K562 (cell line): ENCODE data around the gene TMSB10. TPM values are rescaled to one million over a fixed set of nuclear protein-coding genes. Genes with fewer than 3 reads are reported as not detected.

Experiments used
- ARID4B ChIP-seq: sonication (generic); formaldehyde crosslinking; IDR thresholded peaks from 2 replicates; pipeline ENCODE4 v1.8.0; 2022; ENCODE audit warnings: mild to moderate bottlenecking, missing genetic modification reagents
- BCOR ChIP-seq: fragments of 450-650 bp; IDR thresholded peaks from 2 replicates; pipeline ENCODE4 v1.6.1; 2016
- E2F6 ChIP-seq, 2 experiments: IDR thresholded peaks; 2 replicates each; pipeline ENCODE4 v1.6.1; 2011; ENCODE audit warnings: borderline replicate concordance in 1 of 2, control low read depth in 1 of 2, low read depth in 1 of 2, low read length in 1 of 2, mild to moderate bottlenecking in 1 of 2, mixed read lengths in 1 of 2, moderate library complexity in 1 of 2; ENCODE audit not compliant: insufficient read depth in 1 of 2, insufficient read length in 1 of 2, poor library complexity in 1 of 2, severe bottlenecking in 1 of 2; ENCODE audit errors: extremely low read depth in 1 of 2
- ETS1 ChIP-seq: conservative IDR thresholded peaks from 2 replicates; pipeline ENCODE4 v1.6.1; 2011; ENCODE audit warnings: low read depth, mild to moderate bottlenecking, low read length; ENCODE audit not compliant: control insufficient read depth
- HCFC1 ChIP-seq: IDR thresholded peaks from 2 replicates; pipeline ENCODE4 v1.6.1; 2012; ENCODE audit warnings: low read depth, low read length, improper control_type of control experiment
- KDM1A ChIP-seq, 2 experiments: fragments of 450-650 bp; IDR thresholded peaks; 2 replicates each; pipeline ENCODE4 v1.6.1; 2016; ENCODE audit warnings: mild to moderate bottlenecking in 2 of 2
- MAX ChIP-seq: sonication (generic); formaldehyde crosslinking; IDR thresholded peaks from 2 replicates; pipeline ENCODE4 v1.9.0; 2022; ENCODE audit warnings: mild to moderate bottlenecking, missing genetic modification reagents
- NFIC ChIP-seq: fragments of 450-650 bp; IDR thresholded peaks from 2 replicates; pipeline ENCODE4 v1.6.1; 2017; ENCODE audit warnings: mild to moderate bottlenecking, inconsistent platforms
- TFAP4 ChIP-seq: sonication (generic); formaldehyde crosslinking; IDR thresholded peaks from 2 replicates; pipeline ENCODE4 v1.8.0; 2022; ENCODE audit warnings: missing genetic modification reagents, mild to moderate bottlenecking, moderate library complexity, borderline replicate concordance
- VEZF1 ChIP-seq: fragments of 200-800 bp; sonication (Bioruptor generic); IDR thresholded peaks from 2 replicates; pipeline ENCODE4 v1.6.1; 2017; ENCODE audit warnings: missing genetic modification characterization, missing compliant biosample characterization
- ZNF197 ChIP-seq: fragments of 200-800 bp; sonication (Bioruptor generic); IDR thresholded peaks from 2 replicates; pipeline ENCODE4 v1.6.1; 2016; ENCODE audit warnings: low read depth, missing genetic modification characterization, missing compliant biosample characterization
- polyA plus RNA-seq, 8 experiments: library from polyadenylated mRNA; depleted of rRNA in 4 of 8; stranded (reverse) in 5 of 8; unstranded in 3 of 8; fragments of >200 nt; fragmentation: Nextera tagmentation in 2 of 8; fragmentation: Illumina TruSeq in 1 of 8; extraction: Ambion mirVana in 2 of 8; extraction: Trizol in 1 of 8; gene quantifications; 2 replicates each; pipeline versions ENCODE4 v1.2.1 to v1.2.3, GENCODE V29; 2011 to 2014; ENCODE audit warnings: inconsistent platforms in 1 of 8, missing spikeins in 1 of 8
- total RNA-seq, 7 experiments: library from RNA; depleted of rRNA in 6 of 7; stranded (reverse); fragments of >200 nt in 6 of 7; fragmentation: Illumina TruSeq in 2 of 7; extraction: Trizol in 2 of 7; gene quantifications; 2 replicates each; pipeline versions ENCODE4 v1.2.1 to v1.2.3, GENCODE V29; 2011 to 2021; ENCODE audit warnings: low replicate concordance in 1 of 7

Gene TMSB10
- total and polyA plus RNA-seq, 9 of the 15 experiments (the other 6 are each of a cell fraction or from before 2014, with no cell fraction given), result 382 to 2,226 (median 959) TPM

GRCh38 chr2:84925724-84926376, 20.4 kb downstream of the TMSB10 start (continued):
- TF ChIP-seq ETS1 (peak; percentile 50; the same call in 1 of the 2 replicates), ZNF197 (CRISPR knock-in tag) (no peak; the same call in 1 of the 2 replicates), HCFC1 (peak; percentile 52), E2F6 (IDR thresholded peaks at IDR 0.05; ENCODE audit: borderline replicate concordance in 1 of 2, extremely low read depth in 1 of 2, insufficient read depth in 1 of 2, insufficient read length in 1 of 2, low read depth in 1 of 2, low read length in 1 of 2, poor library complexity in 1 of 2, severe bottlenecking in 1 of 2) (peak; percentile 90 to 91), BCOR (peak; percentile 49), MAX (CRISPR knock-in tag) (peak; percentile 78), VEZF1 (peak; percentile 53), NFIC (peak; percentile 100), KDM1A (IDR thresholded peaks at IDR 0.05) (peak; percentile 61 to 74), TFAP4 (CRISPR knock-in tag) (peak; percentile 93), ARID4B (CRISPR knock-in tag) (0 out of 2 replicates have a peak, but pooled peaks have one; percentile 33)
